GM10248 (cell line): ENCODE results near the gene SEC14L5.

Experiments
- CTCF ChIA-PET: fragments of 300-600 bp; sonication (Branson Sonifier 250); formaldehyde crosslinking; extraction: SDS; loops from one replicate; lab custom pipeline; 2021; ENCODE audit warnings: antibody characterized with exemption; lab: Yijun Ruan, JAX
- POLR2A ChIA-PET: fragments of 350-650 bp; sonication (Branson Sonifier 250); formaldehyde crosslinking; extraction: SDS; loops from one replicate; lab custom pipeline; 2020; ENCODE audit warnings: antibody characterized with exemption; lab: Yijun Ruan, JAX
- DNase-seq: peaks from one replicate; pipeline ENCODE4 v3.0.0; 2012; ENCODE audit errors: extremely low spot score
- TF ChIP-seq, protein P1 (sequence below): IDR thresholded peaks from 2 replicates; pipeline ENCODE4 v1.5.1; 2012; ENCODE audit warnings: mild to moderate bottlenecking, low read depth; ENCODE audit errors: extremely low read depth, missing control alignments, control extremely low read depth

The SEC14L5 gene

DNA sequence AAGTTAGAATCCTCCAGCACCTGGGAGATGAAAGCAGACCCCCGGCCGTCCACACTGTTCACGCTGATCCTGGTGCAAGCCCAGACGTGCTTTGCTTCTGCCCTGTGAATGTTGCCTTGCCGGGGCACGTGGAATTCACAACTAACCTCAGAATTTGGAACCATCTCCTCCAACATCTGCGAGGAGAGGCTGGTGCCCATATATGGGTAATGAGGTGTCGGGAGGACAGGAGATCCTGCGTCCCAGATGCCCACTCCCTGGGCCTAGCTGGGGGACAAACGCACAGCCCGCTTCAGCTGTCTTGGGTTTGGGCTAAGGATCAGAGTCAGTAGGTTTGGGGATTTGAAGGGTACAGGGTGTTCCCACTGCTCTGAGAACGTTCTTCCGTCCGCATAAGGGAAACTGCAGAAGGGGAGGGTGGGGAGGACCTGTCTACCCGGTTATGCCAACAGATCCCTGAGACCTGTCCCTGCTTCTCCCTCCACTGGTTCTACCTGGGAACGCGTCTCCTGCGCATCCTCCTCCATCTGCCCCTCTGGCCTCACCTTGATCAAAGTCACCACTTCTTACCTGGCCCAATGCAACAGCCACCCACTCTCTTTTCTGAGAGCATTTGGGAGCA is 35.3 kb upstream of the SEC14L5 start:
- ChIA-PET CTCF (no interaction called here), POLR2A (no interaction called here)
- TF ChIP-seq, protein P1, sequence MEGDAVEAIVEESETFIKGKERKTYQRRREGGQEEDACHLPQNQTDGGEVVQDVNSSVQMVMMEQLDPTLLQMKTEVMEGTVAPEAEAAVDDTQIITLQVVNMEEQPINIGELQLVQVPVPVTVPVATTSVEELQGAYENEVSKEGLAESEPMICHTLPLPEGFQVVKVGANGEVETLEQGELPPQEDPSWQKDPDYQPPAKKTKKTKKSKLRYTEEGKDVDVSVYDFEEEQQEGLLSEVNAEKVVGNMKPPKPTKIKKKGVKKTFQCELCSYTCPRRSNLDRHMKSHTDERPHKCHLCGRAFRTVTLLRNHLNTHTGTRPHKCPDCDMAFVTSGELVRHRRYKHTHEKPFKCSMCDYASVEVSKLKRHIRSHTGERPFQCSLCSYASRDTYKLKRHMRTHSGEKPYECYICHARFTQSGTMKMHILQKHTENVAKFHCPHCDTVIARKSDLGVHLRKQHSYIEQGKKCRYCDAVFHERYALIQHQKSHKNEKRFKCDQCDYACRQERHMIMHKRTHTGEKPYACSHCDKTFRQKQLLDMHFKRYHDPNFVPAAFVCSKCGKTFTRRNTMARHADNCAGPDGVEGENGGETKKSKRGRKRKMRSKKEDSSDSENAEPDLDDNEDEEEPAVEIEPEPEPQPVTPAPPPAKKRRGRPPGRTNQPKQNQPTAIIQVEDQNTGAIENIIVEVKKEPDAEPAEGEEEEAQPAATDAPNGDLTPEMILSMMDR: no peak
- DNase-seq: no peak

DNA sequence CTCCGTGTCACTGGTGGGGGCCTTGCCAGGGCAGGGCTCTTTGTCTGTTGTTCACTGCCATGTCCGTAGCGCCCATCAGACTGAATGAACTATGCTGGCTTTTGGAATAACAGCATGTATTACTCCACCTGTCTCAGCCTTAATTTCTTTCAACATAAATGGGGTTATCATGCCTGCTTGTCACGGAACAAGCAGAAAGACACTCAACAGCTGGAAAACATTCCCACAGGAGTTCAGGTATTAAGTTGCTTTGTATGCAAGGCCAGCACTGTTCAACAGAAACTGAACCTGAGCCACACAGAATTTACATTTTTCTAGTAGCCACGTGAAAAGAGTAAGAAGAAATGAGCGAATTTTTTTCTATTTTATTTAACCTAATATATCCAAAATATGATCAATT is 34.3 kb upstream of the SEC14L5 start:
- CTCF ChIA-PET: no interaction called here
- DNase-seq: no peak
- POLR2A ChIA-PET: no interaction called here
- TF ChIP-seq, protein P1: no peak

DNA sequence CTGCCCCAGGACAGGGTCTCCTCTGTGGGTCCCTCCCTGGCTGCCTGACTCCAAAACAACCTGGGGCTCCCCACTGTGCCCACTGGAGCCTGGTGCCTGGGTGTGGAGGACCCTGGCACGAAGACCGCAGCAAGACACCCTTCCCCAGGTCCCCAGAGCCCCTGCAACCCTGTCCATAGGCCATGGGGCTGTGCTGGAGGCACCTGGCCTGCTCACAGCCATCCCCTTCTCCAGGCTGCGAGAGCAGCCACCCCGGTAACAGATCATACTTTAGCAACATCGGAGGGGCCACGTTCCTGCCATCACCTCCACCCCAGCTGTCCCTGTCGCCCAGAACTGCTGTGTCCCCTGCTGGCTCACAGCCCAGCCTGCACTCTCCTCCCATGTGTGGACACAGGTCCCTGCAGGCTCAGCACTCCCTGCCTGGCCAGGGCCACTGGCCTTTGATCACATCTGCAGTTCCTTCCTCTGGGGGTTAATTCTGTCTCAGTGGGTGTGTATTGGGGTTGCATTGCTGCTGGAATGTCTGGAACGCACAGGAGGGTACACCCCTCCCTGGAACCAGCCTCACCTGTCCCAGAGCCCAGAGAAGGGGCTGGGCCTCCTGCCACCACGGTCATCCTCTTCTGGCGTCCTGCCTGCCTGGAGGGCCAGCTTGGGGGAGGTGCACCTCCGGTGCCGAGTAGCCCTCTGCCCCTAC is 33.4 kb upstream of the SEC14L5 start:
- DNase-seq: no peak
- ChIA-PET POLR2A (no interaction called here), CTCF (no interaction called here)
- TF ChIP-seq, protein P1: no peak

DNA sequence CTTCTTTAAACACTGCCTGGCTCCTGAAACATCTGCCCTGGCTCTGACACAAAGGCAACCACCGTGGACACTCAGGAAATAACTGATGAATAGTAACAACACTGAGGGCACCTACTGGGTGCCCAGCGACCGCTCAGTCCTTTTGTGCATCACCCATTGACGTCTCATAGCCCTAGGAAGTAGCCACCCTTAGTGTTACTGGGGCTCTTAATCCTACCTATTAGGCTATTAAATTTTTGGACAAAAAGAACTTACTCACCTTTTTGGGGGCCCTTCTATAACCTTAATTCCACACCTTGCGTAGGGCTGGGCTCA is 32.9 kb upstream of the SEC14L5 start:
- TF ChIP-seq, protein P1: no peak
- DNase-seq: no peak
- ChIA-PET POLR2A (no interaction called here), CTCF (no interaction called here)

DNA sequence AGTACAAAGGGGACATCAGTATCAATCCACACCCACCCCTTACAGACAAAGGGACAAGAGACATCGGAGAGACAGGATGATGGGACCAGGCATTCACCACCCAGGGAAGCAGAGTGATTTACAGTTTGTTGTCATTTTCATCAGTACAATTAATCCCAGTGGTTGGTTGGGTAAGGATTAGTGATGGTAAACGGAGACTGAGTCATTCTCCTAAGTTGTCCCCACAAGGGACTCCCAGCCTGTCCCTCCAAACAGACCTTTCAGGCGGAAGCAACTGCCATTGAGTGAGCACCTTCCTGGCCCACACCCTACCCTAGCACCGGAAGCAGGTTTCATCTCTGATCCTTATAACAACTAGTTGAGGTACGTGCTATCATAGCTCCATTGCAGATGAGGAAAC is 32.3 kb upstream of the SEC14L5 start:
- DNase-seq: no peak
- ChIA-PET CTCF (no interaction called here), POLR2A (no interaction called here)
- TF ChIP-seq, protein P1: no peak

DNA sequence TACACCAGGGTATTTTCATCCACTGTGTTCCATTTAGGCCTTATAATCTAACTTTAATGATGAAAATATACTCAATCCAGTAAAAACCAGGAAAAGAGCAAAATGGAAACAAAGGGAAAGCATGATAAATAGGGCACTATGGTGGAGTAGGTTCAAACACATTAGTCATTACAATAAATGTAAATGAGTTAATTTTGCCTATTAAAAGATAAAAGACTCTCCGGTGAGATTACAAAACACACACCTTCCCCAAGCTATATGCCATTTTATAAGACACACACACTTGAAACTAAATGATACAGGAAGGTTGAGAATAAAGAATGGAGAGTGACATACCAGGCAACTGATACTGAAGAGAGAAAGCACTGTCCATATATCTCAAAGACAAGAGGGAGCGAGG is 31.2 kb upstream of the SEC14L5 start:
- no peak for DNase-seq
- POLR2A ChIA-PET: no interaction called here
- TF ChIP-seq, protein P1: no peak
- CTCF ChIA-PET: interaction anchor here (1.3 kb wide), 1 partner anchor 29 kb away, joined by 3 read pairs; no protein-coding TSS in a partner anchor
